Tibial artery (tissue), 4 donors: ENCODE measurements around the gene ZBTB24.

Experiments used
- DNase-seq, 2 donors: peaks; one replicate each; pipeline ENCODE4 v3.0.0-alpha.2; 2019
- H3K27ac ChIP-seq, 2 donors: fragments of 200-600 bp; sonication (generic) in 1 of 2; 1 replicate in 1 of 2; 2 replicates in 1 of 2; pipeline ENCODE4 v1.5.1; 2018 to 2019; ENCODE audit warnings: mild to moderate bottlenecking in 1 of 2
- H3K27me3 ChIP-seq, 2 donors: fragments of 200-600 bp; sonication (generic) in 1 of 2; one replicate each; pipeline versions ENCODE4 v1.5.1 to v1.6.0; 2016 to 2019
- H3K36me3 ChIP-seq, 3 donors: fragments of 200-600 bp; sonication (generic) in 2 of 3; one replicate each; pipeline ENCODE4 v1.5.1; 2016 to 2019; ENCODE audit warnings: mild to moderate bottlenecking in 2 of 3
- H3K4me1 ChIP-seq, 4 donors: fragments of 200-600 bp; sonication (generic) in 2 of 4; 1 replicate in 3 of 4; 2 replicates in 1 of 4; pipeline ENCODE4 v1.5.1; 2016 to 2019
- H3K4me3 ChIP-seq, 2 donors: fragments of 200-600 bp; sonication (generic) in 1 of 2; 1 replicate in 1 of 2; 2 replicates in 1 of 2; pipeline ENCODE4 v1.5.1; 2018 to 2019; ENCODE audit warnings: mild to moderate bottlenecking in 2 of 2
- H3K9me3 ChIP-seq, 3 donors: fragments of 200-600 bp; sonication (generic) in 1 of 3; one replicate each; pipeline ENCODE4 v1.5.1; 2016 to 2019
- CTCF ChIP-seq, 2 experiments: fragments of 200-600 bp in 1 of 2; fragments of 450-650 bp in 1 of 2; IDR thresholded peaks; one replicate each; pipeline ENCODE4 v1.5.1; 2017 to 2019; ENCODE audit warnings: antibody characterized with exemption in 2 of 2, mild to moderate bottlenecking in 1 of 2, moderate library complexity in 1 of 2
- intact Hi-C: fragments of 100-400 bp; cut with DNase I; formaldehyde crosslinking; loops from one replicate; pipeline ENCODE4 v1.15.0; 2023; ENCODE audit warnings: low total_unique reads

Gene ZBTB24

GRCh38 chr6:109507490-109508072, 24.6 kb upstream of the ZBTB24 start:
- no peaks in the 10 kb centered on the region for H3K9me3 ChIP-seq
- intact Hi-C loops, result no loop called here
- H3K27ac ChIP-seq, result no peak overlapping the region
- H3K36me3 ChIP-seq, result no peaks in the 10 kb centered on the region
- H3K4me3 ChIP-seq, result no peak overlapping the region
- no peaks in the 10 kb centered on the region for H3K27me3 ChIP-seq
- no peak for TF ChIP-seq CTCF (IDR thresholded peaks at IDR 0.05)
- H3K4me1 ChIP-seq, result no peaks in the 10 kb centered on the region
- DNase-seq, result no peak

- Histone ChIP-seq H3K4me1 (no peaks in the 10 kb centered on the region), H3K27ac (no peak overlapping the region), H3K4me3 (no peak overlapping the region), H3K36me3 (no peaks in the 10 kb centered on the region), H3K9me3 (no peaks in the 10 kb centered on the region), H3K27me3 (no peaks in the 10 kb centered on the region)
- TF ChIP-seq CTCF (IDR thresholded peaks at IDR 0.05), result no peak
- intact Hi-C loops, result no loop called here
- DNase-seq, result no peak
These were observed 23.8 kb upstream of the ZBTB24 start for GRCh38 chr6:109506841-109507240.

GRCh38 chr6:109506314-109506713, 23.3 kb upstream of the ZBTB24 start:
- H3K9me3 ChIP-seq, result no peaks in the 10 kb centered on the region
- H3K36me3 ChIP-seq, result no peaks in the 10 kb centered on the region
- H3K27me3 ChIP-seq, result no peaks in the 10 kb centered on the region
- no peak for DNase-seq
- TF ChIP-seq CTCF (IDR thresholded peaks at IDR 0.05), result no peak
- no peaks in the 10 kb centered on the region for H3K4me1 ChIP-seq
- H3K4me3 ChIP-seq, result no peak overlapping the region
- H3K27ac ChIP-seq, result no peak overlapping the region
- intact Hi-C loops, result no loop called here

GRCh38 chr6:109503327-109504224, 20.6 kb upstream of the ZBTB24 start:
- Histone ChIP-seq H3K36me3 (no peaks in the 10 kb centered on the region), H3K9me3 (no peaks in the 10 kb centered on the region), H3K4me1 (no peaks in the 10 kb centered on the region), H3K27me3 (no peaks in the 10 kb centered on the region), H3K4me3 (no peak overlapping the region), H3K27ac (no peak overlapping the region)
- intact Hi-C loops, result no loop called here
- no peak for DNase-seq
- TF ChIP-seq CTCF (IDR thresholded peaks at IDR 0.05), result no peak

- Histone ChIP-seq H3K27me3 (no peaks in the 10 kb centered on the region), H3K4me3 (no peak overlapping the region), H3K4me1 (no peaks in the 10 kb centered on the region), H3K36me3 (no peaks in the 10 kb centered on the region), H3K9me3 (no peaks in the 10 kb centered on the region), H3K27ac (no peak overlapping the region)
- no peak for TF ChIP-seq CTCF (IDR thresholded peaks at IDR 0.05)
- intact Hi-C loops, result no loop called here
- no peak for DNase-seq
These were observed 15.9 kb upstream of the ZBTB24 start for GRCh38 chr6:109498936-109499335.
